ENCODE results near the gene KDM7A.

- TF ChIP-seq CTCF (IDR thresholded peaks at IDR 0.05) (no peak), POLR2A (IDR thresholded peaks at IDR 0.05) (no peak)
Observed at GRCh38 chr7:140179339-140179738, 2.6 kb upstream of the KDM7A start.

All from ovary (tissue), 3 donors.